Mucosa of descending colon (tissue), 3 donors: ENCODE results near the gene FAM149A. TPM values are rescaled to one million over a fixed set of nuclear protein-coding genes. Genes with fewer than 3 reads are reported as not detected.

ENCODE experiments used
- ATAC-seq: fragments of 200-7000 bp; cut with Tn5 transposase; one replicate; pipeline ENCODE4 v1.9.1; 2020; ENCODE audit warnings: mild to moderate bottlenecking, moderate library complexity
- DNase-seq, 3 donors: peaks; one replicate each; pipeline ENCODE4 v3.0.0-alpha.2; 2020
- H3K36me3 ChIP-seq: fragments of 200-600 bp; one replicate; pipeline ENCODE4 v1.8.0; 2021; ENCODE audit warnings: low read depth, mild to moderate bottlenecking
- H3K4me1 ChIP-seq: fragments of 200-600 bp; one replicate; pipeline ENCODE4 v1.8.0; 2021; ENCODE audit warnings: low read depth, mild to moderate bottlenecking
- H3K4me3 ChIP-seq: fragments of 200-600 bp; one replicate; pipeline ENCODE4 v1.8.0; 2021; ENCODE audit warnings: mild to moderate bottlenecking
- H3K9me3 ChIP-seq: fragments of 200-600 bp; one replicate; pipeline ENCODE4 v1.8.0; 2021; ENCODE audit warnings: mild to moderate bottlenecking
- CTCF ChIP-seq: fragments of 200-600 bp; IDR thresholded peaks from one replicate; pipeline ENCODE4 v1.8.0; 2022; ENCODE audit warnings: antibody characterized with exemption, mild to moderate bottlenecking
- intact Hi-C, 2 donors: fragments of 100-400 bp; cut with DNase I in 1 of 2; cut with micrococcal nuclease in 1 of 2; formaldehyde crosslinking; loops; one replicate each; pipeline versions ENCODE4 v1.11.0 to v1.11.1; 2022; cut with DNase I, micrococcal nuclease
- total RNA-seq, 3 donors: library from RNA; stranded (reverse); fragmentation: NEBNext Ultra II Directional in 2 of 3; extraction: Animal tissue kit (Norgen Biotek cat#: 25700) in 2 of 3; gene quantifications; one replicate each; pipeline versions ENCODE4 v1.2.1 to v1.2.4, GENCODE V29; 2021 to 2023
- donor health status: DM: no; HTN: no; CAD: no; lungs with moderate emphysema.
- donor health status: DM: no; HTN: no; CAD: no.
- donor health status: DM: no; HTN: yes; CAD: no.

FAM149A gene
- total RNA-seq, 3 donors from 2014 or later: 13.6 to 18.4 (median 16.3) TPM

DNA sequence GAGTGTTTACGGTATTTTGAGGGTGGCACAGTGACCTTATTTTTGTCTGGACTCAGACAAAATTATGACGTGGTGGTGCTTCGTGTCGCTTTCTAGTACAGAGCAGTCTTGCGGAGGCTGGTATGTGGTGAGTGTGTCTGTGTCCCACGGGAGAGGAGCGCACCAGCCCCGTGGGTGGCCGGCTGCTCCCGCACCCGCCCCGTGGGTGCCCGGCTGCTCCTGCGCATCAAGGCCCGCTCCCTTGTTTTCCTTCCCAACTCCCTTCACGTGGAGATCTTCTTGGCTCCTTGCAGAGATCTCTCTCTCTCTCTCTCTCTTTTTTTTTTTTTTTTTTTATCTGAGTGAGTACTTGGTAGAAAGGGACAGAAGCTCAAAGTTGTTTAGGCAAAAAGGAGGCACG lies 12.2 kb upstream of the FAM149A start:
- intact Hi-C loops: no loop called here
- ATAC-seq (no peak), DNase-seq (no peak)
- no peak for TF ChIP-seq CTCF
- Histone ChIP-seq H3K4me1 (no peaks in the 10 kb centered on the region), H3K36me3 (no peaks in the 10 kb centered on the region), H3K9me3 (no peaks in the 10 kb centered on the region), H3K4me3 (no peak overlapping the region)

GRCh38 chr4:186095406-186095805 lies 9.1 kb upstream of the FAM149A start:
- Histone ChIP-seq H3K4me3 (no peak overlapping the region), H3K9me3 (no peaks in the 10 kb centered on the region), H3K36me3 (no peaks in the 10 kb centered on the region), H3K4me1 (no peaks in the 10 kb centered on the region)
- TF ChIP-seq CTCF: no peak
- DNase-seq: no peak
- ATAC-seq: peak; percentile 74
- intact Hi-C loops: no loop called here

DNA sequence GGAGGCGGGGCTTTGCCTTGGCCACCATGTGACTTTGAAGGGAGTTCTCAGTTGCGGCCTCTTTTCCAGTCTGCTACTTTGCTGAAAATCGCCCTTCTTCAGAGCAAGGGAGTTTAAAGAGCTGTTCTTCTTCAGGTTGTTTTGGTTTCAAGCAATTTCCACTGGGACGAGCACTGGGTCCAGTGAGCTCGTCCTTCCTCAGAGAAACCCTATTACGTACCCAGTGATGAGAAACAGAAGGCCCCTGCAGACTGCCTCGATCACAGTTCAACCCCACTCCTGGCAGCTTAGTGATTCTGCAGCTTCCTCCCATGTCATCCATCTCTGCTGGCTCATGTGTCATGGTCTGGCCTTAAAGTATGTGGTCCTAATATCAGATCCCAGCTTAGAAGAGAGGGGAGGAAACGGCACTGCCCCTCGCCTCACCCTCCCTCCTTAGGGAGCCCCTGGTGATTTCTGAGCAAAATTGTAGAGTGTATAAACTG lies 7.8 kb upstream of the FAM149A start:
- Histone ChIP-seq H3K4me3 (no peak overlapping the region), H3K36me3 (no peaks in the 10 kb centered on the region), H3K9me3 (no peaks in the 10 kb centered on the region), H3K4me1 (no peaks in the 10 kb centered on the region)
- no peak for ATAC-seq
- intact Hi-C loops: no loop called here
- DNase-seq: no peak
- no peak for TF ChIP-seq CTCF

GRCh38 chr4:186097386-186097785 lies 7.1 kb upstream of the FAM149A start:
- intact Hi-C loops: no loop called here
- Histone ChIP-seq H3K4me1 (no peaks in the 10 kb centered on the region), H3K4me3 (no peak overlapping the region), H3K9me3 (no peaks in the 10 kb centered on the region), H3K36me3 (no peaks in the 10 kb centered on the region)
- ATAC-seq: no peak
- DNase-seq: no peak
- TF ChIP-seq CTCF: no peak

DNA sequence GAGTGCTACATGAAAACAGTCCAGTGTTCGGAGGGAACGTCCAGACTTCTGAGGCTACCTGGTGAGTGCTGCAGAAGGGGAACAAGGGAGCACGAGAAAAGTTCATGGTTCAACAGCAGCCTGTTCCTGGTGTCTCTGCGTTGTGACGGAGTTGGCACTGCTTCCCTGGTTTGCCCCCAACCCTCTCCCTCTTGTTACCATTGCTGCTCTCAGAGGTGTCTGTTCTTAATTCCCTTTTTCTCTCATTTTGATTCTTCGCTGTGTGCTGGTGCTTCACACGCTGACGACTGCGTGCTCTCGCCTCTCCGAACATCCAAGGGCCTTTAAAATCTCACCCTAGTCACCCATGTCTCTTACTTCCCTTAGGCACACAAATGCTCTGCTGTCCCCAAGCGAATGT lies 1.6 kb upstream of the FAM149A start:
- no peak for TF ChIP-seq CTCF
- Histone ChIP-seq H3K9me3 (no peaks in the 10 kb centered on the region), H3K36me3 (no peaks in the 10 kb centered on the region), H3K4me1 (peaks cover 4% of the 10 kb centered on the region), H3K4me3 (no peak overlapping the region)
- DNase-seq: no peak
- ATAC-seq: no peak
- intact Hi-C loops: no loop called here
